A549 (cell line): ENCODE results near the gene SRGAP3. TPM values are rescaled to one million over a fixed set of nuclear protein-coding genes. Genes with fewer than 3 reads are reported as not detected.
A peak's percentile ranks its signal among the peaks of the same experiment; 100 is the strongest.

ENCODE experiments used
- ATAC-seq, 2 experiments: fragments of 200-7000 bp in 1 of 2; fragments of >200 bp in 1 of 2; cut with Nextera tagmentation in 1 of 2; cut with Tn5 transposase in 1 of 2; 3 replicates each; pipeline versions ENCODE4 v1.8.0 to v1.9.1; 2018 to 2020; ENCODE audit warnings: mild to moderate bottlenecking in 1 of 2, moderate library complexity in 1 of 2
- CTCF ChIA-PET: fragments of 300-600 bp; sonication (Branson Sonifier 250); formaldehyde crosslinking; extraction: SDS; loops from one replicate; lab custom pipeline; 2021; ENCODE audit warnings: antibody characterized with exemption, inconsistent platforms; lab: Yijun Ruan, JAX
- POLR2A ChIA-PET: fragments of 350-600 bp; formaldehyde crosslinking; extraction: SDS; loops from one replicate; lab custom pipeline; 2021; ENCODE audit warnings: antibody characterized with exemption, inconsistent platforms; lab: Yijun Ruan, JAX
- DNase-seq, 2 experiments: peaks; one replicate each; pipeline versions ENCODE4 v3.0.0 to v3.0.0-alpha.2; 2011 to 2016; ENCODE audit warnings: low read depth in 1 of 2, low spot score in 1 of 2
- FAIRE-seq: peaks from 2 replicates; lab custom pipeline; 2011; peaks lifted over from hg19 to GRCh38; lab: Jason Lieb, UNC
- H3K27ac ChIP-seq, 2 experiments: fragments of >200 bp; sonication (Bioruptor Twin); formaldehyde crosslinking; 3 replicates each; pipeline ENCODE4 v1.5.1; 2016 to 2017
- H3K4me1 ChIP-seq: fragments of >200 bp; sonication (Bioruptor Twin); formaldehyde crosslinking; 3 replicates; pipeline ENCODE4 v1.6.1; 2016
- H3K4me2 ChIP-seq: fragments of >200 bp; sonication (Bioruptor Twin); formaldehyde crosslinking; 3 replicates; pipeline ENCODE4 v1.6.1; 2016
- H3K4me3 ChIP-seq: fragments of >200 bp; sonication (Bioruptor Twin); formaldehyde crosslinking; 3 replicates; pipeline ENCODE4 v1.5.1; 2016
- H3K9me3 ChIP-seq: fragments of >200 bp; sonication (Bioruptor Twin); formaldehyde crosslinking; 3 replicates; pipeline ENCODE4 v1.6.1; 2016
- CEBPB ChIP-seq, 2 experiments: fragments of >200 bp in 1 of 2; sonication (Bioruptor Twin) in 1 of 2; formaldehyde crosslinking in 1 of 2; IDR thresholded peaks; 2 replicates each; pipeline ENCODE4 v1.6.1; 2012 to 2016
- CHD2 ChIP-seq: fragments of 150-350 bp; IDR thresholded peaks from 2 replicates; pipeline ENCODE4 v1.6.1; 2014; ENCODE audit warnings: low read length; ENCODE audit not compliant: partially characterized antibody
- EHMT2 ChIP-seq: fragments of 200-600 bp; sonication (generic); IDR thresholded peaks from 2 replicates; pipeline ENCODE4 v1.6.1; 2016; ENCODE audit warnings: antibody characterized with exemption, low read depth, mild to moderate bottlenecking, moderate library complexity
- ESRRA ChIP-seq: fragments of 150-350 bp; IDR thresholded peaks from 2 replicates; pipeline ENCODE4 v1.6.1; 2014; ENCODE audit warnings: mild to moderate bottlenecking, low read length, borderline replicate concordance
- FOSL2 ChIP-seq, 2 experiments: fragments of 450-650 bp in 1 of 2; fragments of >200 bp in 1 of 2; sonication (Bioruptor Twin) in 1 of 2; formaldehyde crosslinking; IDR thresholded peaks; 2 replicates each; pipeline versions ENCODE4 v1.5.0 to v1.6.1; 2016 to 2020; ENCODE audit warnings: mild to moderate bottlenecking in 1 of 2, moderate library complexity in 1 of 2
- FOXS1 ChIP-seq: fragments of 250-450 bp; sonication (Bioruptor Pico); IDR thresholded peaks from 2 replicates; pipeline ENCODE4 v1.5.0; 2020; ENCODE audit warnings: mild to moderate bottlenecking, moderate library complexity
- GATA3 ChIP-seq: IDR thresholded peaks from 2 replicates; pipeline ENCODE4 v1.6.1; 2012; ENCODE audit warnings: borderline replicate concordance
- HEYL ChIP-seq: fragments of 250-450 bp; sonication (Bioruptor Pico); IDR thresholded peaks from 2 replicates; pipeline ENCODE4 v1.8.0; 2021; ENCODE audit warnings: mild to moderate bottlenecking, moderate library complexity
- JUNB ChIP-seq: fragments of >200 bp; sonication (Bioruptor Twin); formaldehyde crosslinking; IDR thresholded peaks from 2 replicates; pipeline ENCODE4 v1.6.1; 2016
- KDM1A ChIP-seq: fragments of 200-600 bp; sonication (generic); IDR thresholded peaks from 2 replicates; pipeline ENCODE4 v1.6.1; 2016; ENCODE audit warnings: low read depth, mild to moderate bottlenecking
- KDM5A ChIP-seq: fragments of 200-600 bp; sonication (generic); IDR thresholded peaks from 2 replicates; pipeline ENCODE4 v1.6.1; 2016; ENCODE audit warnings: antibody characterized with exemption, mild to moderate bottlenecking
- MAFK ChIP-seq: fragments of 450-650 bp; IDR thresholded peaks from 2 replicates; pipeline ENCODE4 v1.6.1; 2014; ENCODE audit not compliant: partially characterized antibody
- MAZ ChIP-seq: fragments of 150-350 bp; IDR thresholded peaks from 2 replicates; pipeline ENCODE4 v1.6.1; 2014; ENCODE audit warnings: antibody characterized with exemption, low read depth, low read length, borderline replicate concordance
- NPAS2 ChIP-seq: fragments of 250-450 bp; sonication (Bioruptor Pico); IDR thresholded peaks from 2 replicates; pipeline ENCODE4 v1.8.0; 2022; ENCODE audit warnings: mild to moderate bottlenecking, moderate library complexity, borderline replicate concordance
- PHF8 ChIP-seq: fragments of 200-600 bp; sonication (generic); IDR thresholded peaks from 2 replicates; pipeline ENCODE4 v1.6.1; 2016; ENCODE audit warnings: low read depth, mild to moderate bottlenecking, antibody characterized with exemption, moderate library complexity, borderline replicate concordance
- POLR2A ChIP-seq: IDR thresholded peaks from 2 replicates; pipeline ENCODE4 v1.6.1; 2012; ENCODE audit warnings: mild to moderate bottlenecking, low read length
- RAD21 ChIP-seq, 2 experiments: fragments of >200 bp in 1 of 2; sonication (Bioruptor Twin) in 1 of 2; formaldehyde crosslinking in 1 of 2; IDR thresholded peaks in 1 of 2; conservative IDR thresholded peaks in 1 of 2; 2 replicates in 1 of 2; 3 replicates in 1 of 2; pipeline ENCODE4 v1.6.1; 2012 to 2018; ENCODE audit warnings: inconsistent platforms in 1 of 2
- SMC3 ChIP-seq: fragments of >200 bp; sonication (Bioruptor Twin); formaldehyde crosslinking; IDR thresholded peaks from 3 replicates; pipeline ENCODE4 v1.6.1; 2018; ENCODE audit warnings: inconsistent platforms
- ZC3H11A ChIP-seq: fragments of 450-650 bp; IDR thresholded peaks from 2 replicates; pipeline ENCODE4 v1.6.1; 2014; ENCODE audit warnings: antibody characterized with exemption, mild to moderate bottlenecking
- WGBS: methylation state at CpG from one replicate; pipeline ENCODE4 v1.1.6; 2017; ENCODE audit errors: missing lambda C conversion rate; 5-methylcytosine and 5-hydroxymethylcytosine counted together
- polyA plus RNA-seq, 4 experiments: library from polyadenylated mRNA; depleted of rRNA in 3 of 4; stranded (reverse); fragments of >200 nt; fragmentation: RNase III in 1 of 4; extraction: RNeasy Plus Mini Kit Qiagen cat#74134 plus additional on column Dnase treatment in 1 of 4; gene quantifications; 2 replicates in 3 of 4; 3 replicates in 1 of 4; pipeline ENCODE4 v1.2.3, GENCODE V29; 2011 to 2017
- TF ChIP-seq, protein P1 (sequence below): IDR thresholded peaks from 2 replicates; pipeline ENCODE4 v1.6.1; 2012
- TF ChIP-seq, protein P2 (sequence below): fragments of >200 bp; sonication (Bioruptor Twin); formaldehyde crosslinking; IDR thresholded peaks from 3 replicates; pipeline ENCODE4 v1.5.1; 2016
- TF ChIP-seq, protein P3 (sequence below): IDR thresholded peaks from 2 replicates; pipeline ENCODE4 v1.6.1; 2012; ENCODE audit warnings: low read depth, borderline replicate concordance
- TF ChIP-seq, protein P4 (sequence below): fragments of 450-650 bp; IDR thresholded peaks from 2 replicates; pipeline ENCODE4 v1.6.1; 2014; ENCODE audit warnings: antibody characterized with exemption
- TF ChIP-seq, protein P5 (sequence below): fragments of 150-350 bp; IDR thresholded peaks from 2 replicates; pipeline ENCODE4 v1.6.1; 2014; ENCODE audit warnings: low read depth, mild to moderate bottlenecking, low read length
- TF ChIP-seq, protein P6 (sequence below): fragments of 200-600 bp; sonication (generic); IDR thresholded peaks from 2 replicates; pipeline ENCODE4 v1.6.1; 2016; ENCODE audit warnings: antibody characterized with exemption, mild to moderate bottlenecking, moderate library complexity

SRGAP3 gene
- polyA plus RNA-seq, 2 of the 4 experiments (the other 2 are of a cell fraction) = 1.6 to 2.5 TPM

DNA sequence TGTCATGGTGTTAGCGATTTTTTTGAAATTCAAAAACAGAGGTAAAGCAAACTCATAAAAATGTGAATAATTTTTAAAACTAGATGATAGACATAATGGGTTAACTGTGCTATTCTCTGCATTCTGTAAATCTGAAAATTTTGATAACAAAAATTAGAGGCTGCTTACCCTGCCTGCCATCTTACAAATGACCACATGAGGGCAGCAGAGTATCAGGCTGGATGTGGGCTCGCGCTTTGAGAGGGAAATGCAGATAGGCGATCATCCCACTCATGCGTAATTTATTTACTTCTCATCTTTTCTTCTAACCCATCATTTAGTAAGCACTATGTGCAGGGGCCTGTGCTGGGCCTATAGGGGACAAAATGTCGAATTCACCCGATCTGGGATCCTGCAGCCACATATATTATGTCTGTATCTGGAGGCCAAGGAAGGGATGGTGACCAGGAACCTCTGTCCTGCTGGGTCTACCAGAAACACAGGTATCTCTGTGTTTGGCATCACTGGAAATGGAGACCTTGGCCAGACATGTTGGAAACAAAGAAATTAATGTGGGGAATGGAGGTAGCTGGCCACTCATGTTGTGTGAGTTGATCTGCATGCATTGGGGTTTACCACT, 278.4 kb downstream of the SRGAP3 start:
- Histone ChIP-seq H3K4me3 (no peak overlapping the region), H3K9me3 (no peaks in the 10 kb centered on the region), H3K4me2 (peak overlapping the region; percentile 32; the same call in 2 of the 3 replicates), H3K27ac (no peak overlapping the region), H3K4me1 (no peaks in the 10 kb centered on the region)
- DNase-seq = peak; percentile 63 to 65
- FAIRE-seq = no peak
- WGBS = 1% methylated on average over 7 of the region's 7 CpGs
- TF ChIP-seq SMC3 (peak; percentile 91), FOXS1 (CRISPR knock-in tag) (no peak), JUNB (no peak), RAD21 (conservative IDR thresholded peaks at IDR 0.05 in 1 of 2, IDR thresholded peaks at IDR 0.05 in 1 of 2) (peak; percentile 92 to 96)
- TF ChIP-seq, protein P1, sequence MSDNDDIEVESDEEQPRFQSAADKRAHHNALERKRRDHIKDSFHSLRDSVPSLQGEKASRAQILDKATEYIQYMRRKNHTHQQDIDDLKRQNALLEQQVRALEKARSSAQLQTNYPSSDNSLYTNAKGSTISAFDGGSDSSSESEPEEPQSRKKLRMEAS = peak; percentile 24
- TF ChIP-seq, protein P2, sequence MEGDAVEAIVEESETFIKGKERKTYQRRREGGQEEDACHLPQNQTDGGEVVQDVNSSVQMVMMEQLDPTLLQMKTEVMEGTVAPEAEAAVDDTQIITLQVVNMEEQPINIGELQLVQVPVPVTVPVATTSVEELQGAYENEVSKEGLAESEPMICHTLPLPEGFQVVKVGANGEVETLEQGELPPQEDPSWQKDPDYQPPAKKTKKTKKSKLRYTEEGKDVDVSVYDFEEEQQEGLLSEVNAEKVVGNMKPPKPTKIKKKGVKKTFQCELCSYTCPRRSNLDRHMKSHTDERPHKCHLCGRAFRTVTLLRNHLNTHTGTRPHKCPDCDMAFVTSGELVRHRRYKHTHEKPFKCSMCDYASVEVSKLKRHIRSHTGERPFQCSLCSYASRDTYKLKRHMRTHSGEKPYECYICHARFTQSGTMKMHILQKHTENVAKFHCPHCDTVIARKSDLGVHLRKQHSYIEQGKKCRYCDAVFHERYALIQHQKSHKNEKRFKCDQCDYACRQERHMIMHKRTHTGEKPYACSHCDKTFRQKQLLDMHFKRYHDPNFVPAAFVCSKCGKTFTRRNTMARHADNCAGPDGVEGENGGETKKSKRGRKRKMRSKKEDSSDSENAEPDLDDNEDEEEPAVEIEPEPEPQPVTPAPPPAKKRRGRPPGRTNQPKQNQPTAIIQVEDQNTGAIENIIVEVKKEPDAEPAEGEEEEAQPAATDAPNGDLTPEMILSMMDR = peak; percentile 97
- TF ChIP-seq, protein P3, sequence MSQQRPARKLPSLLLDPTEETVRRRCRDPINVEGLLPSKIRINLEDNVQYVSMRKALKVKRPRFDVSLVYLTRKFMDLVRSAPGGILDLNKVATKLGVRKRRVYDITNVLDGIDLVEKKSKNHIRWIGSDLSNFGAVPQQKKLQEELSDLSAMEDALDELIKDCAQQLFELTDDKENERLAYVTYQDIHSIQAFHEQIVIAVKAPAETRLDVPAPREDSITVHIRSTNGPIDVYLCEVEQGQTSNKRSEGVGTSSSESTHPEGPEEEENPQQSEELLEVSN = no peak
- ATAC-seq = peak; percentile 59 to 83; a peak in 4 of 6 replicates
- POLR2A ChIA-PET = interaction anchor here (0.6 kb wide), 1 partner anchor 391 kb away, joined by 4 read pairs; no protein-coding TSS in a partner anchor
- CTCF ChIA-PET = interaction anchor here (0.7 to 13.2 kb wide), 27 partner anchors 9 to 728 kb away, joined by 3 to 190 read pairs (median 4); partner anchors contain the start of gene OXTR

DNA sequence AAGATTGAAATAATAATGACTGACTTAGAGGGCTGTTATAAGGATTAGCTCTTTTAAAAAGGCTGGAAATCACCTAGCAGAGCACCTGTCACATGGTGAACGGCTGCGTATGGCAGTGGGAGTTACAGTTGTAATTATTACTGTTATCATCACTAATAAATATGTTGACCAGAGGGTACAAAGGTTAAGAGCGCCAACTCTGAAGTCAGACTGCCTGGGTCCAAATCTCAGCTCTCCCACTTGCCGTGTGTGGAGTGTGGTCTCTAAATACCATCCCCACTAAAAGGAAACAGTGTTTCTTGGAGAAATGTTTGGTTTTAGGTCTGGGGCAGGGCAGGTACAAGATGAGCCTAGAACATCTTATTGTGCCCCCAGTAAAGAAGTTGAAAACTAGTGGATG, 280.2 kb downstream of the SRGAP3 start:
- ChIA-PET CTCF (interaction anchor here (0.6 to 13.2 kb wide), 9 partner anchors 9 to 387 kb away, joined by 3 to 190 read pairs (median 4); partner anchors contain the start of gene OXTR), POLR2A (no interaction called here)
- Histone ChIP-seq H3K27ac (no peak overlapping the region), H3K4me2 (no peak overlapping the region), H3K9me3 (no peaks in the 10 kb centered on the region), H3K4me1 (peaks cover 14% of the 10 kb centered on the region), H3K4me3 (no peak overlapping the region)
- 72% methylated on average over 4 of the region's 4 CpGs for WGBS
- TF ChIP-seq KDM1A (no peak), MAFK (no peak), KDM5A (no peak), MAZ (no peak)
- no peak for FAIRE-seq
- DNase-seq = no peak
- no peak for ATAC-seq

DNA sequence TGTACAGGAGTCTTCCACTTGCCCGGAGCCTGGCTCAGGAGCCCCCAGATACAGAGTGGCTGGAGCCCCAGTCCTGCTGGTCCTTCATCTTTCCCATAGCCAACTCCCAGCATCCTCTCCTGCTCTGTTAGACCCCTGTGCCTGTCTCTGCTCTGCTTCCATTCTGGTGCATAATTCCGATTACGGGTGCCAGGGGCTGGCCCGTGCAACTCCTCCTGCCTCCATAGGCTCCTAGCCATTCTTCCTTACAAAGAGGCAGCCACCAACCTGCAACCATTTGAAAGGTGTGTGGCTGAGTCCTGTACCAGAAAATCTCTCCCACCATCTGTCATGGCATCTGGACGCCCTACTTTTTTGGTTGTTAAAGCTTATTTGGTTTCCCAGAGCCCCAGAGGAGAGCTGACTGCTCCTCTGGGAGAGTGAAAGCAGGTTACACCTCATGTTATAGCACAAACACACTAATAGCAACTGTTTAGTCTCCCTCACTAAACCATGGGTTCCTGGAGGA, 281.0 kb downstream of the SRGAP3 start:
- H3K27ac ChIP-seq = no peak overlapping the region
- CTCF ChIA-PET = interaction anchor here (1.2 to 13.2 kb wide), 4 partner anchors 10 to 333 kb away, joined by 3 to 190 read pairs (median 42); partner anchors contain the start of gene OXTR
- no peak for DNase-seq
- no peak for ATAC-seq
- FAIRE-seq = no peak
- no peaks in the 10 kb centered on the region for H3K9me3 ChIP-seq
- no peak overlapping the region for H3K4me3 ChIP-seq
- WGBS = 52% methylated on average over 5 of the region's 5 CpGs
- peaks cover 20% of the 10 kb centered on the region for H3K4me1 ChIP-seq
- no peak overlapping the region for H3K4me2 ChIP-seq
- POLR2A ChIA-PET = no interaction called here
- TF ChIP-seq GATA3 (no peak), HEYL (CRISPR knock-in tag) (no peak), ZC3H11A (no peak), NPAS2 (CRISPR knock-in tag) (no peak), FOSL2 (IDR thresholded peaks at IDR 0.05) (no peak), FOSL2 (CRISPR knock-in tag; IDR thresholded peaks at IDR 0.05) (no peak), CEBPB (IDR thresholded peaks at IDR 0.05) (no peak), POLR2A (no peak), PHF8 (no peak), EHMT2 (no peak), CHD2 (no peak), ESRRA (no peak)
- TF ChIP-seq, protein P4, sequence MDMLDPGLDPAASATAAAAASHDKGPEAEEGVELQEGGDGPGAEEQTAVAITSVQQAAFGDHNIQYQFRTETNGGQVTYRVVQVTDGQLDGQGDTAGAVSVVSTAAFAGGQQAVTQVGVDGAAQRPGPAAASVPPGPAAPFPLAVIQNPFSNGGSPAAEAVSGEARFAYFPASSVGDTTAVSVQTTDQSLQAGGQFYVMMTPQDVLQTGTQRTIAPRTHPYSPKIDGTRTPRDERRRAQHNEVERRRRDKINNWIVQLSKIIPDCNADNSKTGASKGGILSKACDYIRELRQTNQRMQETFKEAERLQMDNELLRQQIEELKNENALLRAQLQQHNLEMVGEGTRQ = no peak
- TF ChIP-seq, protein P5, sequence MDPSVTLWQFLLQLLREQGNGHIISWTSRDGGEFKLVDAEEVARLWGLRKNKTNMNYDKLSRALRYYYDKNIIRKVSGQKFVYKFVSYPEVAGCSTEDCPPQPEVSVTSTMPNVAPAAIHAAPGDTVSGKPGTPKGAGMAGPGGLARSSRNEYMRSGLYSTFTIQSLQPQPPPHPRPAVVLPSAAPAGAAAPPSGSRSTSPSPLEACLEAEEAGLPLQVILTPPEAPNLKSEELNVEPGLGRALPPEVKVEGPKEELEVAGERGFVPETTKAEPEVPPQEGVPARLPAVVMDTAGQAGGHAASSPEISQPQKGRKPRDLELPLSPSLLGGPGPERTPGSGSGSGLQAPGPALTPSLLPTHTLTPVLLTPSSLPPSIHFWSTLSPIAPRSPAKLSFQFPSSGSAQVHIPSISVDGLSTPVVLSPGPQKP = no peak
- TF ChIP-seq, protein P6, sequence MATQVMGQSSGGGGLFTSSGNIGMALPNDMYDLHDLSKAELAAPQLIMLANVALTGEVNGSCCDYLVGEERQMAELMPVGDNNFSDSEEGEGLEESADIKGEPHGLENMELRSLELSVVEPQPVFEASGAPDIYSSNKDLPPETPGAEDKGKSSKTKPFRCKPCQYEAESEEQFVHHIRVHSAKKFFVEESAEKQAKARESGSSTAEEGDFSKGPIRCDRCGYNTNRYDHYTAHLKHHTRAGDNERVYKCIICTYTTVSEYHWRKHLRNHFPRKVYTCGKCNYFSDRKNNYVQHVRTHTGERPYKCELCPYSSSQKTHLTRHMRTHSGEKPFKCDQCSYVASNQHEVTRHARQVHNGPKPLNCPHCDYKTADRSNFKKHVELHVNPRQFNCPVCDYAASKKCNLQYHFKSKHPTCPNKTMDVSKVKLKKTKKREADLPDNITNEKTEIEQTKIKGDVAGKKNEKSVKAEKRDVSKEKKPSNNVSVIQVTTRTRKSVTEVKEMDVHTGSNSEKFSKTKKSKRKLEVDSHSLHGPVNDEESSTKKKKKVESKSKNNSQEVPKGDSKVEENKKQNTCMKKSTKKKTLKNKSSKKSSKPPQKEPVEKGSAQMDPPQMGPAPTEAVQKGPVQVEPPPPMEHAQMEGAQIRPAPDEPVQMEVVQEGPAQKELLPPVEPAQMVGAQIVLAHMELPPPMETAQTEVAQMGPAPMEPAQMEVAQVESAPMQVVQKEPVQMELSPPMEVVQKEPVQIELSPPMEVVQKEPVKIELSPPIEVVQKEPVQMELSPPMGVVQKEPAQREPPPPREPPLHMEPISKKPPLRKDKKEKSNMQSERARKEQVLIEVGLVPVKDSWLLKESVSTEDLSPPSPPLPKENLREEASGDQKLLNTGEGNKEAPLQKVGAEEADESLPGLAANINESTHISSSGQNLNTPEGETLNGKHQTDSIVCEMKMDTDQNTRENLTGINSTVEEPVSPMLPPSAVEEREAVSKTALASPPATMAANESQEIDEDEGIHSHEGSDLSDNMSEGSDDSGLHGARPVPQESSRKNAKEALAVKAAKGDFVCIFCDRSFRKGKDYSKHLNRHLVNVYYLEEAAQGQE = no peak
